ENCODE data around the gene FLNB.

DNA sequence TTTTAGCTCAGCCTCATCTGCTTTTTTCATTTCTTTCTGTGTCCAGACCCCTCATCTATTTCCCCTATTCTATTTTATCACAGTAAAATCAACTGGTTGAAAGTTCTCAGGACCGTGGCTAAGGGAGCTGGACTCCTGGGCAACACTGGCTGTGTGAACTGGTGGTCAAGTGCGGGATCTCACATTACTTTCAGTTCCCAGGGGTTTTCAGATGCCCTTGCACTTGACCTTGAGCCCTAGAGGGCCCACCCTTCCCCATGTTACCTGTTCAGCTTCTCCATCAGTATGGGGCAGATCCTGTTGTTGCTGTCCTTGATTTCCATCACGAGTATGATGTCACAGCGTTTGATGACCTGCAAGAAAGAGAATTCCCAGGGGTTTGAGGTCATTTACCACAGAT is 199.7 kb downstream of the FLNB start:
- TF ChIP-seq, protein P1, sequence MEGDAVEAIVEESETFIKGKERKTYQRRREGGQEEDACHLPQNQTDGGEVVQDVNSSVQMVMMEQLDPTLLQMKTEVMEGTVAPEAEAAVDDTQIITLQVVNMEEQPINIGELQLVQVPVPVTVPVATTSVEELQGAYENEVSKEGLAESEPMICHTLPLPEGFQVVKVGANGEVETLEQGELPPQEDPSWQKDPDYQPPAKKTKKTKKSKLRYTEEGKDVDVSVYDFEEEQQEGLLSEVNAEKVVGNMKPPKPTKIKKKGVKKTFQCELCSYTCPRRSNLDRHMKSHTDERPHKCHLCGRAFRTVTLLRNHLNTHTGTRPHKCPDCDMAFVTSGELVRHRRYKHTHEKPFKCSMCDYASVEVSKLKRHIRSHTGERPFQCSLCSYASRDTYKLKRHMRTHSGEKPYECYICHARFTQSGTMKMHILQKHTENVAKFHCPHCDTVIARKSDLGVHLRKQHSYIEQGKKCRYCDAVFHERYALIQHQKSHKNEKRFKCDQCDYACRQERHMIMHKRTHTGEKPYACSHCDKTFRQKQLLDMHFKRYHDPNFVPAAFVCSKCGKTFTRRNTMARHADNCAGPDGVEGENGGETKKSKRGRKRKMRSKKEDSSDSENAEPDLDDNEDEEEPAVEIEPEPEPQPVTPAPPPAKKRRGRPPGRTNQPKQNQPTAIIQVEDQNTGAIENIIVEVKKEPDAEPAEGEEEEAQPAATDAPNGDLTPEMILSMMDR (conservative IDR thresholded peaks at IDR 0.05): no peak
- no peak for TF ChIP-seq ZFX (IDR thresholded peaks at IDR 0.05)
